KMS-11 (cell line): ENCODE data around the gene ZMIZ2.

Experiments used
- H2AFZ ChIP-seq: fragments of 200-600 bp; sonication (generic); 2 replicates; pipeline ENCODE4 v1.6.1; 2016; ENCODE audit warnings: antibody characterized with exemption, mixed run types, low read depth
- H3K27ac ChIP-seq: fragments of 200-600 bp; sonication (generic); 2 replicates; pipeline ENCODE4 v1.6.1; 2016; ENCODE audit warnings: mild to moderate bottlenecking, mixed run types
- H3K27me3 ChIP-seq: fragments of 200-600 bp; sonication (generic); 2 replicates; pipeline ENCODE4 v1.6.1; 2017; ENCODE audit warnings: mild to moderate bottlenecking, low read depth, mixed run types, moderate library complexity; ENCODE audit not compliant: insufficient read depth
- H3K36me3 ChIP-seq: fragments of 200-600 bp; sonication (generic); 2 replicates; pipeline ENCODE4 v1.6.1; 2017; ENCODE audit warnings: mild to moderate bottlenecking, mixed run types; ENCODE audit not compliant: insufficient read depth
- H3K4me1 ChIP-seq: fragments of 200-600 bp; sonication (generic); 2 replicates; pipeline ENCODE4 v1.6.1; 2016; ENCODE audit warnings: mild to moderate bottlenecking, low read depth, mixed run types; ENCODE audit not compliant: poor library complexity, severe bottlenecking
- H3K4me2 ChIP-seq: fragments of 200-600 bp; sonication (generic); 2 replicates; pipeline ENCODE4 v1.7.0; 2016; ENCODE audit warnings: mild to moderate bottlenecking, mixed run types
- H3K4me3 ChIP-seq: fragments of 200-600 bp; sonication (generic); IDR thresholded peaks from 2 replicates; pipeline ENCODE4 v1.6.1; 2017; ENCODE audit warnings: low read depth, low read length, mixed read lengths; ENCODE audit not compliant: insufficient read depth
- H3K79me2 ChIP-seq: fragments of 200-600 bp; sonication (generic); 2 replicates; pipeline ENCODE4 v1.6.1; 2016; ENCODE audit warnings: low read depth, mixed run types; ENCODE audit not compliant: insufficient read depth
- H3K9ac ChIP-seq: fragments of 200-600 bp; sonication (generic); 2 replicates; pipeline ENCODE4 v1.6.1; 2016; ENCODE audit warnings: mild to moderate bottlenecking, mixed run types
- H4K20me1 ChIP-seq: fragments of 200-600 bp; sonication (generic); 2 replicates; pipeline ENCODE4 v1.6.1; 2016; ENCODE audit warnings: mild to moderate bottlenecking, mixed run types; ENCODE audit not compliant: insufficient read depth
- CTCF ChIP-seq: fragments of 200-600 bp; sonication (generic); conservative IDR thresholded peaks from 2 replicates; pipeline ENCODE4 v1.6.1; 2017; ENCODE audit warnings: low read depth, mild to moderate bottlenecking, antibody characterized with exemption, low read length, moderate library complexity, mixed read lengths

Gene ZMIZ2

GRCh38 chr7:44787762-44788161, 39.1 kb downstream of the ZMIZ2 start:
- no peak overlapping the region for H3K4me2 ChIP-seq
- peaks cover 41% of the 10 kb centered on the region for H3K4me1 ChIP-seq
- no peaks in the 10 kb centered on the region for H3K27me3 ChIP-seq
- H2AFZ ChIP-seq, result no peak overlapping the region
- H3K9ac ChIP-seq, result no peak overlapping the region
- no peak for TF ChIP-seq CTCF
- H4K20me1 ChIP-seq, result no peaks in the 10 kb centered on the region
- no peaks in the 10 kb centered on the region for H3K79me2 ChIP-seq
- no peaks in the 10 kb centered on the region for H3K36me3 ChIP-seq
- no peak overlapping the region for H3K4me3 ChIP-seq
- no peak overlapping the region for H3K27ac ChIP-seq

- Histone ChIP-seq H3K27ac (no peak overlapping the region), H3K4me3 (no peak overlapping the region), H3K4me1 (peaks cover 47% of the 10 kb centered on the region), H3K27me3 (no peaks in the 10 kb centered on the region), H3K9ac (no peak overlapping the region), H3K79me2 (peaks cover 1% of the 10 kb centered on the region; the same call in 1 of the 2 replicates), H4K20me1 (no peaks in the 10 kb centered on the region), H3K4me2 (0 out of 2 replicates have a peak overlapping the region, but pooled peaks have one; percentile 22), H2AFZ (no peak overlapping the region), H3K36me3 (no peaks in the 10 kb centered on the region)
- no peak for TF ChIP-seq CTCF
Measured at GRCh38 chr7:44789990-44790389, 41.3 kb downstream of the ZMIZ2 start.

- Histone ChIP-seq H3K9ac (no peak overlapping the region), H3K4me3 (no peak overlapping the region), H3K27me3 (no peaks in the 10 kb centered on the region), H2AFZ (no peak overlapping the region), H3K36me3 (no peaks in the 10 kb centered on the region), H3K27ac (peak overlapping the region; percentile 26), H4K20me1 (no peaks in the 10 kb centered on the region), H3K4me2 (peak overlapping the region; percentile 22; the same call in 1 of the 2 replicates), H3K4me1 (peaks cover 54% of the 10 kb centered on the region), H3K79me2 (peaks cover 10% of the 10 kb centered on the region; the same call in 1 of the 2 replicates)
- TF ChIP-seq CTCF, result no peak
Measured at GRCh38 chr7:44791278-44792219, 42.9 kb downstream of the ZMIZ2 start.

- Histone ChIP-seq H3K4me2 (no peak overlapping the region), H3K79me2 (peaks cover 34% of the 10 kb centered on the region), H3K4me1 (peaks cover 57% of the 10 kb centered on the region), H3K27me3 (no peaks in the 10 kb centered on the region), H3K9ac (no peak overlapping the region), H3K27ac (no peak overlapping the region), H3K4me3 (no peak overlapping the region), H3K36me3 (peaks cover 7% of the 10 kb centered on the region), H2AFZ (no peak overlapping the region), H4K20me1 (peaks cover 16% of the 10 kb centered on the region)
- TF ChIP-seq CTCF, result no peak
Measured at GRCh38 chr7:44793919-44794318, 45.3 kb downstream of the ZMIZ2 start.
